ENCODE results near the gene OXCT2. TPM values are rescaled to one million over a fixed set of nuclear protein-coding genes. Genes with fewer than 3 reads are reported as not detected.
A peak's percentile ranks its signal among the peaks of the same experiment; 100 is the strongest.

OXCT2 gene
- total RNA-seq, 2 experiments from 2014 or later, result 0.49 to 1.5 TPM

- Mint-ChIP-seq H3K36me3 (ENCODE audit: low read depth) (no peaks in the 10 kb centered on the region), H3K27me3 (peaks cover 63% of the 10 kb centered on the region), H3K9me3 (ENCODE audit: low read depth) (no peaks in the 10 kb centered on the region), H3K27ac (no peak overlapping the region), H3K4me3 (no peak overlapping the region), H3K4me1 (peaks cover 5% of the 10 kb centered on the region)
- ATAC-seq, result peak; percentile 16
- CTCF ChIA-PET, result interaction anchor here (0.6 to 1.8 kb wide), 2 partner anchors 121 to 177 kb away, joined by 4 read pairs; no protein-coding TSS in a partner anchor
- intact Hi-C loops (cut with DNase I, micrococcal nuclease), result loop anchor here in 1 of 2 experiments (10.0 kb wide), 1 partner anchor 623 kb away; no protein-coding TSS in a partner anchor
- POLR2A ChIA-PET, result interaction anchor here (0.6 kb wide), 1 partner anchor 302 kb away, joined by 5 read pairs; no protein-coding TSS in a partner anchor
- DNase-seq, result no peak
Observed at GRCh38 chr1:39727221-39727931, 43.8 kb downstream of the OXCT2 start.

GRCh38 chr1:39726600-39726999, 44.5 kb downstream of the OXCT2 start:
- ChIA-PET POLR2A (interaction anchor here (0.6 kb wide), 1 partner anchor 302 kb away, joined by 5 read pairs; no protein-coding TSS in a partner anchor), CTCF (interaction anchor here (0.7 to 1.8 kb wide), 3 partner anchors 14 to 120 kb away, joined by 3 to 4 read pairs (median 3); no protein-coding TSS in a partner anchor)
- ATAC-seq, result no peak
- Mint-ChIP-seq H3K4me3 (no peak overlapping the region), H3K27me3 (peaks cover 66% of the 10 kb centered on the region), H3K27ac (no peak overlapping the region), H3K9me3 (ENCODE audit: low read depth) (no peaks in the 10 kb centered on the region), H3K36me3 (ENCODE audit: low read depth) (no peaks in the 10 kb centered on the region), H3K4me1 (peaks cover 5% of the 10 kb centered on the region)
- no peak for DNase-seq
- intact Hi-C loops (cut with DNase I, micrococcal nuclease), result loop anchor here in 1 of 2 experiments (10.0 kb wide), 1 partner anchor 622 kb away; no protein-coding TSS in a partner anchor

GRCh38 chr1:39722495-39722894, 48.7 kb downstream of the OXCT2 start:
- no peak for DNase-seq
- Mint-ChIP-seq H3K4me3 (no peak overlapping the region), H3K27ac (no peak overlapping the region), H3K4me1 (peaks cover 3% of the 10 kb centered on the region), H3K27me3 (peaks cover 39% of the 10 kb centered on the region), H3K36me3 (ENCODE audit: low read depth) (no peaks in the 10 kb centered on the region), H3K9me3 (ENCODE audit: low read depth) (no peaks in the 10 kb centered on the region)
- ChIA-PET CTCF (interaction anchor here (0.7 to 1.2 kb wide), 5 partner anchors 11 to 78 kb away, joined by 3 to 4 read pairs (median 3); no protein-coding TSS in a partner anchor), POLR2A (no interaction called here)
- ATAC-seq, result no peak
- intact Hi-C loops (cut with DNase I, micrococcal nuclease), result loop anchor here (5.0 to 10.0 kb wide), 2 partner anchors 55 to 618 kb away; no protein-coding TSS in a partner anchor

GRCh38 chr1:39721664-39722063, 49.5 kb downstream of the OXCT2 start:
- CTCF ChIA-PET, result interaction anchor here (0.7 to 0.9 kb wide), 2 partner anchors 10 to 47 kb away, joined by 3 read pairs; no protein-coding TSS in a partner anchor
- Mint-ChIP-seq H3K9me3 (ENCODE audit: low read depth) (no peaks in the 10 kb centered on the region), H3K36me3 (ENCODE audit: low read depth) (no peaks in the 10 kb centered on the region), H3K4me1 (no peaks in the 10 kb centered on the region), H3K27me3 (peaks cover 42% of the 10 kb centered on the region), H3K27ac (no peak overlapping the region), H3K4me3 (no peak overlapping the region)
- intact Hi-C loops (cut with DNase I, micrococcal nuclease), result loop anchor here (2.0 to 10.0 kb wide), 3 partner anchors 54 to 617 kb away; no protein-coding TSS in a partner anchor
- POLR2A ChIA-PET, result no interaction called here
- DNase-seq, result no peak
- no peak for ATAC-seq

- no peaks in the 10 kb centered on the region for H3K4me1 Mint-ChIP-seq
- H3K27ac Mint-ChIP-seq, result no peak overlapping the region
- POLR2A ChIA-PET, result interaction anchor here (0.7 kb wide), 1 partner anchor 152 kb away, joined by 4 read pairs; no protein-coding TSS in a partner anchor
- DNase-seq, result no peak
- CTCF ChIA-PET, result interaction anchor here (0.6 to 3.7 kb wide), 27 partner anchors 9 to 1377 kb away, joined by 3 to 29 read pairs (median 4); partner anchors contain the start of gene PPIE
- H3K27me3 Mint-ChIP-seq, result peaks cover 38% of the 10 kb centered on the region
- H3K4me3 Mint-ChIP-seq, result no peak overlapping the region
- H3K36me3 Mint-ChIP-seq (ENCODE audit: low read depth), result no peaks in the 10 kb centered on the region
- intact Hi-C loops (cut with DNase I, micrococcal nuclease), result loop anchor here (1.0 to 10.0 kb wide), 6 partner anchors 48 to 616 kb away; partner anchors contain the start of gene NT5C1A (in 1 of the 2)
- ATAC-seq, result peak; percentile 73
- H3K9me3 Mint-ChIP-seq (ENCODE audit: low read depth), result no peaks in the 10 kb centered on the region
Observed at GRCh38 chr1:39720094-39720999, 50.8 kb downstream of the OXCT2 start.

Other genes with a start within 250 kb of the OXCT2 start
- gene PABPC4, start 194.6 kb downstream of the OXCT2 start, total RNA-seq, result 100 to 1,000 TPM; 322 to 330 TPM
- under 1 TPM; 0.19 to 0.23 TPM for gene HEYL, start 131.7 kb downstream of the OXCT2 start, total RNA-seq
- under 1 TPM in 1 of 2 experiments, not detected in 1; 0.21 TPM for gene NT5C1A, start 99.2 kb downstream of the OXCT2 start, total RNA-seq
- 1 to 10 TPM in 1 of 2 experiments, under 1 TPM in 1; 0.94 to 1.1 TPM for gene HPCAL4, start 79.9 kb downstream of the OXCT2 start, total RNA-seq
- gene PPIE, start 32.5 kb downstream of the OXCT2 start, total RNA-seq, result 10 to 100 TPM; 55.3 to 70.4 TPM
- gene BMP8B, start 17.5 kb upstream of the OXCT2 start, total RNA-seq, result under 1 TPM; 0.21 to 0.28 TPM
- 10 to 100 TPM; 31.4 to 51.7 TPM for gene TRIT1, start 112.2 kb upstream of the OXCT2 start, total RNA-seq
- gene MYCL, start 130.6 kb upstream of the OXCT2 start, total RNA-seq, result under 1 TPM; 0.11 to 0.16 TPM
- gene MFSD2A, start 183.8 kb upstream of the OXCT2 start, total RNA-seq, result 10 to 100 TPM in 1 of 2 experiments, 1 to 10 TPM in 1; 8.8 to 12.8 TPM